ENCODE results near the gene EYS. TPM values are rescaled to one million over a fixed set of nuclear protein-coding genes. Genes with fewer than 3 reads are reported as not detected.
"Not testable (repeated sequence)": the region's sequence is repeated elsewhere in the genome, so short reads cannot be mapped to it uniquely, and the experiment has no call there.

The EYS gene
- total RNA-seq, 4 donors from 2014 or later = under 0.01 TPM; not detected in 3

- H3K27ac ChIP-seq (replicated peaks in 1 of 4) = no peak overlapping the region
- H3K36me3 ChIP-seq = no peaks in the 10 kb centered on the region
- no peaks in the 10 kb centered on the region for H3K4me1 ChIP-seq
- no peak for DNase-seq (ENCODE audit: extremely low spot score)
- TF ChIP-seq EP300 (IDR thresholded peaks at IDR 0.05) (no peak), POLR2AphosphoS5 (IDR thresholded peaks at IDR 0.05) (no peak), POLR2A (IDR thresholded peaks at IDR 0.05; ENCODE audit: low read depth) (no peak), CTCF (IDR thresholded peaks at IDR 0.05) (no peak)
- no peaks in the 10 kb centered on the region for H3K27me3 ChIP-seq
- H3K4me3 ChIP-seq = no peak overlapping the region
- no peaks in the 10 kb centered on the region for H3K9me3 ChIP-seq
- intact Hi-C loops (cut with DNase I) = no loop called here
These were observed 1807.5 kb downstream of the EYS start for GRCh38 chr6:63899550-63899949.

GRCh38 chr6:63897952-63898351 lies 1809.1 kb downstream of the EYS start:
- 71% methylated on average over 10 of the region's 10 CpGs for WGBS
- intact Hi-C loops (cut with DNase I) = no loop called here
- no peak overlapping the region for H3K4me3 ChIP-seq
- H3K36me3 ChIP-seq = no peaks in the 10 kb centered on the region
- H3K9me3 ChIP-seq = no peaks in the 10 kb centered on the region
- H3K27ac ChIP-seq (replicated peaks in 1 of 4) = no peak overlapping the region
- H3K27me3 ChIP-seq = no peaks in the 10 kb centered on the region
- DNase-seq (ENCODE audit: extremely low spot score) = no peak
- TF ChIP-seq POLR2A (IDR thresholded peaks at IDR 0.05; ENCODE audit: low read depth) (no peak), POLR2AphosphoS5 (IDR thresholded peaks at IDR 0.05) (no peak), EP300 (IDR thresholded peaks at IDR 0.05) (no peak), CTCF (IDR thresholded peaks at IDR 0.05) (no peak)
- no peaks in the 10 kb centered on the region for H3K4me1 ChIP-seq

GRCh38 chr6:63897459-63897858 lies 1809.6 kb downstream of the EYS start:
- Histone ChIP-seq H3K4me1 (no peaks in the 10 kb centered on the region), H3K4me3 (no peak overlapping the region), H3K27me3 (no peaks in the 10 kb centered on the region), H3K27ac (replicated peaks in 1 of 4) (no peak overlapping the region), H3K9me3 (no peaks in the 10 kb centered on the region), H3K36me3 (no peaks in the 10 kb centered on the region)
- intact Hi-C loops (cut with DNase I) = no loop called here
- WGBS = 86% methylated on average over 3 of the region's 3 CpGs
- TF ChIP-seq CTCF (IDR thresholded peaks at IDR 0.05) (no peak), EP300 (IDR thresholded peaks at IDR 0.05) (no peak), POLR2A (IDR thresholded peaks at IDR 0.05; ENCODE audit: low read depth) (no peak), POLR2AphosphoS5 (IDR thresholded peaks at IDR 0.05) (no peak)
- DNase-seq (ENCODE audit: extremely low spot score) = no peak

- Histone ChIP-seq H3K9me3 (peaks cover 0 to 11% (median 5%) of the 10 kb centered on the region in 4 donors), H3K36me3 (no peaks in the 10 kb centered on the region), H3K27me3 (no peaks in the 10 kb centered on the region), H3K4me1 (no peaks in the 10 kb centered on the region), H3K27ac (replicated peaks in 1 of 4) (no peak overlapping the region), H3K4me3 (no peak overlapping the region)
- intact Hi-C loops (cut with DNase I) = no loop called here
- WGBS = 88% methylated on average over 5 of the region's 5 CpGs
- no peak for TF ChIP-seq EP300 (IDR thresholded peaks at IDR 0.05)
- no peak for TF ChIP-seq POLR2AphosphoS5 (IDR thresholded peaks at IDR 0.05)
- TF ChIP-seq CTCF (IDR thresholded peaks at IDR 0.05) = no peak
- TF ChIP-seq POLR2A (IDR thresholded peaks at IDR 0.05; ENCODE audit: low read depth) = no peak
- no peak for DNase-seq (ENCODE audit: extremely low spot score)
These were observed 1818.6 kb downstream of the EYS start for GRCh38 chr6:63888416-63888815.

- intact Hi-C loops (cut with DNase I); H3K4me3 ChIP-seq; H3K27ac ChIP-seq (replicated peaks in 1 of 4); DNase-seq (ENCODE audit: extremely low spot score); H3K27me3 ChIP-seq; H3K4me1 ChIP-seq; H3K36me3 ChIP-seq: not testable (repeated sequence)
- peaks cover 0 to 11% (median 5%) of the 10 kb centered on the region in 4 donors for H3K9me3 ChIP-seq
- WGBS = no CpG with 5 or more reads among the region's 1 CpG
These were observed 1819.2 kb downstream of the EYS start for GRCh38 chr6:63887804-63888203.
